H9 (cell line): ENCODE results near the gene ACAD10. TPM values are rescaled to one million over a fixed set of nuclear protein-coding genes. Genes with fewer than 3 reads are reported as not detected.

Experiments
- DNase-seq: peaks from one replicate; pipeline ENCODE4 v3.0.0-alpha.2; 2017
- H2AFZ ChIP-seq: one replicate; pipeline ENCODE4 v1.6.1; 2013; ENCODE audit warnings: mild to moderate bottlenecking, low read length, control low read depth, moderate library complexity
- H2AK5ac ChIP-seq: 2 replicates; pipeline ENCODE4 v1.6.1; 2013; ENCODE audit warnings: low read length, control low read depth, mixed read lengths; ENCODE audit not compliant: insufficient read length
- H2BK120ac ChIP-seq: one replicate; pipeline ENCODE4 v1.6.1; 2013; ENCODE audit warnings: low read depth, mild to moderate bottlenecking, low read length, control low read depth, inconsistent platforms; ENCODE audit not compliant: poor library complexity, severe bottlenecking
- H2BK12ac ChIP-seq: 2 replicates; pipeline ENCODE4 v1.6.1; 2013; ENCODE audit warnings: low read length, control low read depth, mixed read lengths, low read depth; ENCODE audit not compliant: insufficient read length
- H2BK15ac ChIP-seq: 2 replicates; pipeline ENCODE4 v1.6.1; 2013; ENCODE audit warnings: low read depth, low read length, control low read depth
- H2BK20ac ChIP-seq: one replicate; pipeline ENCODE4 v1.6.1; 2013; ENCODE audit warnings: low read depth, mild to moderate bottlenecking, low read length, control low read depth, inconsistent platforms; ENCODE audit not compliant: poor library complexity, severe bottlenecking
- H2BK5ac ChIP-seq: 2 replicates; pipeline ENCODE4 v1.6.1; 2013; ENCODE audit warnings: low read length, control low read depth, mixed read lengths; ENCODE audit not compliant: insufficient read length
- H3K14ac ChIP-seq: 2 replicates; pipeline ENCODE4 v1.6.1; 2013; ENCODE audit warnings: low read length, control low read depth; ENCODE audit not compliant: insufficient read depth
- H3K18ac ChIP-seq: 2 replicates; pipeline ENCODE4 v1.6.1; 2013; ENCODE audit warnings: low read depth, mild to moderate bottlenecking, mixed read lengths, low read length, control low read depth; ENCODE audit not compliant: insufficient read length
- H3K23ac ChIP-seq: 2 replicates; pipeline ENCODE4 v1.6.1; 2013; ENCODE audit warnings: low read length, control low read depth, mixed read lengths, low read depth; ENCODE audit not compliant: insufficient read length
- H3K23me2 ChIP-seq: 2 replicates; pipeline ENCODE4 v1.6.1; 2013; ENCODE audit warnings: low read depth, mild to moderate bottlenecking, mixed read lengths, low read length, control low read depth; ENCODE audit not compliant: insufficient read length, poor library complexity, severe bottlenecking
- H3K27ac ChIP-seq: 2 replicates; pipeline ENCODE4 v1.5.1; 2013; ENCODE audit warnings: low read length, control low read depth, mixed read lengths, low read depth; ENCODE audit not compliant: insufficient read length
- H3K27me3 ChIP-seq: 2 replicates; pipeline ENCODE4 v1.6.1; 2013; ENCODE audit warnings: low read length, control low read depth, inconsistent platforms; ENCODE audit not compliant: insufficient read depth
- H3K4ac ChIP-seq: 2 replicates; pipeline ENCODE4 v1.6.1; 2013; ENCODE audit warnings: low read depth, mild to moderate bottlenecking, control low read depth, inconsistent platforms, low read length, moderate library complexity
- H3K4me1 ChIP-seq: 2 replicates; pipeline ENCODE4 v1.6.1; 2013; ENCODE audit warnings: low read length, control low read depth, inconsistent platforms; ENCODE audit not compliant: insufficient read depth
- H3K4me2 ChIP-seq: 2 replicates; pipeline ENCODE4 v1.6.1; 2013; ENCODE audit warnings: low read length, control low read depth, mixed read lengths; ENCODE audit not compliant: insufficient read length, insufficient read depth
- H3K56ac ChIP-seq: 2 replicates; pipeline ENCODE4 v1.6.1; 2013; ENCODE audit warnings: low read depth, mild to moderate bottlenecking, mixed read lengths, low read length, control low read depth; ENCODE audit not compliant: insufficient read length
- H3K79me1 ChIP-seq: 2 replicates; pipeline ENCODE4 v1.6.1; 2013; ENCODE audit warnings: low read depth, mild to moderate bottlenecking, moderate library complexity, low read length, control low read depth, inconsistent platforms; ENCODE audit not compliant: insufficient read depth, poor library complexity, severe bottlenecking
- H3K79me2 ChIP-seq: 2 replicates; pipeline ENCODE4 v1.6.1; 2013; ENCODE audit warnings: low read length, control low read depth, inconsistent platforms; ENCODE audit not compliant: insufficient read depth
- H3K9ac ChIP-seq: 2 replicates; pipeline ENCODE4 v1.6.1; 2013; ENCODE audit warnings: low read length, control low read depth, mixed read lengths; ENCODE audit not compliant: insufficient read length; ENCODE audit errors: extremely low read depth
- H3K9me3 ChIP-seq: one replicate; pipeline ENCODE4 v1.6.1; 2013; ENCODE audit warnings: low read depth, low read length, inconsistent platforms; ENCODE audit not compliant: control insufficient read depth
- H3T11ph ChIP-seq: one replicate; pipeline ENCODE4 v1.6.1; 2013; ENCODE audit warnings: mild to moderate bottlenecking, low read length, control low read depth, inconsistent platforms
- H4K20me1 ChIP-seq: one replicate; pipeline ENCODE4 v1.6.1; 2013; ENCODE audit not compliant: control insufficient read depth, insufficient read length, insufficient read depth
- H4K5ac ChIP-seq: 2 replicates; pipeline ENCODE4 v1.6.1; 2013; ENCODE audit warnings: low read depth, mild to moderate bottlenecking, mixed read lengths, low read length, control low read depth; ENCODE audit not compliant: insufficient read length
- H4K8ac ChIP-seq: replicated peaks from 2 replicates; pipeline ENCODE4 v1.6.1; 2013; ENCODE audit warnings: low read length, control low read depth, mixed read lengths, low read depth; ENCODE audit not compliant: insufficient read length
- H4K91ac ChIP-seq: 2 replicates; pipeline ENCODE4 v1.6.1; 2013; ENCODE audit warnings: low read depth, mild to moderate bottlenecking, moderate library complexity, mixed read lengths, low read length, control low read depth; ENCODE audit not compliant: insufficient read length
- H3K27ac Mint-ChIP-seq, 3 experiments: 2 replicates in 2 of 3; 3 replicates in 1 of 3; pipeline ENCODE4 v1.8.0; 2020 to 2021; ENCODE audit warnings: mixed read lengths in 3 of 3, mild to moderate bottlenecking in 1 of 3, moderate library complexity in 1 of 3
- H3K27me3 Mint-ChIP-seq: 2 replicates; pipeline ENCODE4 v1.8.0; 2021; ENCODE audit warnings: low read depth, mild to moderate bottlenecking, moderate library complexity, mixed read lengths
- H3K36me3 Mint-ChIP-seq, 3 experiments: 2 replicates in 2 of 3; 3 replicates in 1 of 3; pipeline ENCODE4 v1.8.0; 2020 to 2021; ENCODE audit warnings: low read depth in 3 of 3, mixed read lengths in 3 of 3; ENCODE audit not compliant: insufficient read depth in 1 of 3
- H3K4me1 Mint-ChIP-seq, 2 experiments: 2 replicates each; pipeline ENCODE4 v1.8.0; 2020; ENCODE audit warnings: mixed read lengths in 2 of 2
- H3K4me3 Mint-ChIP-seq, 2 experiments: 2 replicates in 1 of 2; 3 replicates in 1 of 2; pipeline ENCODE4 v1.8.0; 2020 to 2021; ENCODE audit warnings: mild to moderate bottlenecking in 2 of 2, mixed read lengths in 2 of 2, moderate library complexity in 1 of 2
- H3K9me3 Mint-ChIP-seq, 2 experiments: 2 replicates in 1 of 2; 3 replicates in 1 of 2; pipeline ENCODE4 v1.8.0; 2020; ENCODE audit warnings: mild to moderate bottlenecking in 2 of 2, mixed read lengths in 2 of 2, moderate library complexity in 1 of 2
- WGBS: extraction: QIAGEN DNeasy Blood & Tissue Kit; methylation state at CpG from one replicate; pipeline ENCODE4 v1.1.7; 2013; ENCODE audit warnings: missing lambda C conversion rate, low lambda C conversion rate, mixed read lengths; ENCODE audit not compliant: insufficient read length; ENCODE audit errors: extremely low coverage; 5-methylcytosine and 5-hydroxymethylcytosine counted together
- total RNA-seq: library from RNA; stranded (reverse); gene quantifications from 2 replicates; pipeline ENCODE4 v1.2.1, GENCODE V29; 2021
- TF ChIP-seq, protein P1 (sequence below): fragments of 200-600 bp; sonication (generic); conservative IDR thresholded peaks from 3 replicates; pipeline ENCODE4 v1.8.0; 2021; ENCODE audit warnings: antibody characterized with exemption, mild to moderate bottlenecking

ACAD10 gene
- total RNA-seq, 1 experiment from 2014 or later = 25.7 TPM

DNA sequence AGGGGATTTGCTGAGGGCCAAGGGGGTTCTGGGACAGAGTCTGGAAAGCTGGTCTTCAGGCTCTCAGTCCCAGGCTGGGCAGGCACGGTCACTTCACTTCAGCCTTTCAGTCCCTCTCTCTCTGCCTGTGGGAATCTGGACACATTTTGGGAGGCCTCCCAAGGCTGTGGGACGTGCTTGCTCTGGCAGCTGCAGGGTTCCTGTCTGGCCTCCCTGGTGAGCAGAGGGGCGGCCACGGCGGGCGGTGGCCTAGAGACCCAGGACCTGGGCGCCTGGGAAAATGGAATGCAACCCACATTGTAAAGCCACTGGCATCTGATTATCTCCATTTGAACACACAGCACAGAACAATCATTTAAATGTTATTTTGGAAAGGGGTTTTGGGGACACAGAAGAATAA lies 70.8 kb downstream of the ACAD10 start:
- H3K4me1 Mint-ChIP-seq = peaks cover 20 to 33% of the 10 kb centered on the region in 2 experiments
- Histone ChIP-seq H3K4me2 (no peak overlapping the region), H4K5ac (no peak overlapping the region), H4K91ac (no peak overlapping the region), H3K23ac (no peak overlapping the region), H3K9me3 (no peaks in the 10 kb centered on the region), H4K8ac (no peak overlapping the region), H3K79me1 (no peaks in the 10 kb centered on the region), H3K9ac (no peak overlapping the region), H2BK12ac (no peak overlapping the region), H2BK15ac (no peak overlapping the region), H3K18ac (no peak overlapping the region), H3K27ac (no peak overlapping the region), H2BK120ac (no peak overlapping the region), H3K27me3 (no peaks in the 10 kb centered on the region), H2AK5ac (no peak overlapping the region), H3K4me1 (no peaks in the 10 kb centered on the region), H3K79me2 (no peaks in the 10 kb centered on the region), H3K56ac (no peak overlapping the region), H2BK20ac (no peak overlapping the region), H3K23me2 (no peaks in the 10 kb centered on the region), H3K14ac (no peak overlapping the region; the same call in 1 of the 2 replicates), H2BK5ac (no peak overlapping the region), H3T11ph (no peak overlapping the region), H4K20me1 (no peaks in the 10 kb centered on the region), H3K4ac (no peak overlapping the region), H2AFZ (no peak overlapping the region)
- H3K36me3 Mint-ChIP-seq = peaks cover 3 to 10% (median 7%) of the 10 kb centered on the region in 3 experiments; a peak in 3 of 7 replicates
- H3K27ac Mint-ChIP-seq = no peak overlapping the region
- H3K27me3 Mint-ChIP-seq = no peaks in the 10 kb centered on the region
- H3K4me3 Mint-ChIP-seq = no peak overlapping the region
- H3K9me3 Mint-ChIP-seq = no peaks in the 10 kb centered on the region
- no CpG with 5 or more reads among the region's 7 CpGs for WGBS
- DNase-seq = no peak
- TF ChIP-seq, protein P1, sequence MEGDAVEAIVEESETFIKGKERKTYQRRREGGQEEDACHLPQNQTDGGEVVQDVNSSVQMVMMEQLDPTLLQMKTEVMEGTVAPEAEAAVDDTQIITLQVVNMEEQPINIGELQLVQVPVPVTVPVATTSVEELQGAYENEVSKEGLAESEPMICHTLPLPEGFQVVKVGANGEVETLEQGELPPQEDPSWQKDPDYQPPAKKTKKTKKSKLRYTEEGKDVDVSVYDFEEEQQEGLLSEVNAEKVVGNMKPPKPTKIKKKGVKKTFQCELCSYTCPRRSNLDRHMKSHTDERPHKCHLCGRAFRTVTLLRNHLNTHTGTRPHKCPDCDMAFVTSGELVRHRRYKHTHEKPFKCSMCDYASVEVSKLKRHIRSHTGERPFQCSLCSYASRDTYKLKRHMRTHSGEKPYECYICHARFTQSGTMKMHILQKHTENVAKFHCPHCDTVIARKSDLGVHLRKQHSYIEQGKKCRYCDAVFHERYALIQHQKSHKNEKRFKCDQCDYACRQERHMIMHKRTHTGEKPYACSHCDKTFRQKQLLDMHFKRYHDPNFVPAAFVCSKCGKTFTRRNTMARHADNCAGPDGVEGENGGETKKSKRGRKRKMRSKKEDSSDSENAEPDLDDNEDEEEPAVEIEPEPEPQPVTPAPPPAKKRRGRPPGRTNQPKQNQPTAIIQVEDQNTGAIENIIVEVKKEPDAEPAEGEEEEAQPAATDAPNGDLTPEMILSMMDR = no peak
